Measurements from ENCODE around the gene CHCHD6. TPM values are rescaled to one million over a fixed set of nuclear protein-coding genes. Genes with fewer than 3 reads are reported as not detected.

Gene CHCHD6
- total and polyA plus RNA-seq, 2 donors (not counting 3 experiments of a cell fraction or from before 2014, with no cell fraction given) = 8.4 to 10.1 TPM

DNA sequence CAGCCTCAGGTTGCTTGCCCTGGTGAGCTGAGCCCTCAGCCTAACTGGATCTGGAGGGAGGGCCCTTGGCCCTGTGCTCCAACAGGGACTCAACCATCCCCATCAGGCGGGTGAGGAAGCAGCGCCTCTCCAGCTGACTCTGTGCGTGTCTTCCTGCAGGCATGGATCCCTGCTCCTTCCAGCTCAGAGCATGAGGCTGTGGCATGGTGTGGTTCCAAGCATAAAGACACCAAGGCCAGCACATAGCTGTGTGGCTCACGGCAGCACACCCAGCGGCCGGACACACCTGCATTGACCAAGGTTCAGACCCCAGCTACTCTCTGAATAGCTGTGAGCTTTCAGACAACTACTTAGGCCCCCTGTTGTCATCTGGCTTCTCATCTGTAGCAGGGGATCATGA lies 147.9 kb downstream of the CHCHD6 start:
- Histone ChIP-seq H4K20me1 (replicated peaks; ENCODE audit: control insufficient read depth, extremely low read depth, insufficient read depth, low read length) (peaks cover 5% of the 10 kb centered on the region), H3K4me3 (replicated peaks in 1 of 3; ENCODE audit: insufficient read depth in 1 of 3, low read depth in 1 of 3, low read length in 3 of 3) (no peak overlapping the region), H3K4me1 (ENCODE audit: control insufficient read depth, extremely low read depth, insufficient read depth, low read length) (no peaks in the 10 kb centered on the region), H3K79me2 (ENCODE audit: control insufficient read depth, insufficient read depth, low read length) (no peaks in the 10 kb centered on the region), H2AFZ (ENCODE audit: low read depth, low read length) (no peak overlapping the region), H3K27ac (ENCODE audit: insufficient read depth, low read depth, low read length) (no peak overlapping the region), H3K9me1 (replicated peaks; ENCODE audit: control insufficient read depth, extremely low read depth, insufficient read depth, low read length) (no peaks in the 10 kb centered on the region), H3K4me2 (ENCODE audit: insufficient read depth, low read length) (no peak overlapping the region), H3K9me3 (replicated peaks; ENCODE audit: control insufficient read depth, insufficient read depth, low read length) (no peaks in the 10 kb centered on the region), H3K27me3 (ENCODE audit: control insufficient read depth in 2 of 2, insufficient read depth in 2 of 2, low read length in 2 of 2) (no peaks in the 10 kb centered on the region), H3K9ac (replicated peaks; ENCODE audit: extremely low read depth, insufficient read depth, low read length) (no peak overlapping the region), H3K36me3 (ENCODE audit: control insufficient read depth in 2 of 2, extremely low read depth in 1 of 2, insufficient read depth in 2 of 2, low read length in 2 of 2) (no peaks in the 10 kb centered on the region)
- FAIRE-seq (no peak), DNase-seq (ENCODE audit: low read depth, low spot score) (no peak)
- CTCF ChIA-PET = interaction anchor here (1.3 to 1.8 kb wide), 2 partner anchors 15 to 131 kb away, joined by 3 to 5 read pairs; partner anchors contain the start of gene PLXNA1
- intact Hi-C loops (cut with micrococcal nuclease) (no loop called here), dilution Hi-C loops (cut with MboI; ENCODE audit: extremely low pct_ligation_motif_present, low sequenced_read_pairs) (no loop called here)
- BruUV-seq (replicated peaks) = no TSS peak
- POLR2A ChIA-PET = no interaction called here
- TF ChIP-seq MYC (IDR thresholded peaks at IDR 0.05; ENCODE audit: low read depth, low read length) (no peak), GATA2 (IDR thresholded peaks at IDR 0.05; ENCODE audit: insufficient read depth, insufficient read length, low read depth, low read length) (no peak), POLR2AphosphoS5 (IDR thresholded peaks at IDR 0.05; ENCODE audit: insufficient read depth, low read depth, low read length) (no peak), FOS (IDR thresholded peaks at IDR 0.05; ENCODE audit: borderline replicate concordance, insufficient read depth, low read length) (no peak), EZH2 (IDR thresholded peaks at IDR 0.05; ENCODE audit: borderline replicate concordance, low read depth, low read length, severe bottlenecking) (no peak), POLR2A (IDR thresholded peaks at IDR 0.05; ENCODE audit: low read depth, low read length) (no peak), JUN (IDR thresholded peaks at IDR 0.05; ENCODE audit: borderline replicate concordance, insufficient read depth, insufficient read length, low read depth) (no peak)
- TF ChIP-seq, protein P1, sequence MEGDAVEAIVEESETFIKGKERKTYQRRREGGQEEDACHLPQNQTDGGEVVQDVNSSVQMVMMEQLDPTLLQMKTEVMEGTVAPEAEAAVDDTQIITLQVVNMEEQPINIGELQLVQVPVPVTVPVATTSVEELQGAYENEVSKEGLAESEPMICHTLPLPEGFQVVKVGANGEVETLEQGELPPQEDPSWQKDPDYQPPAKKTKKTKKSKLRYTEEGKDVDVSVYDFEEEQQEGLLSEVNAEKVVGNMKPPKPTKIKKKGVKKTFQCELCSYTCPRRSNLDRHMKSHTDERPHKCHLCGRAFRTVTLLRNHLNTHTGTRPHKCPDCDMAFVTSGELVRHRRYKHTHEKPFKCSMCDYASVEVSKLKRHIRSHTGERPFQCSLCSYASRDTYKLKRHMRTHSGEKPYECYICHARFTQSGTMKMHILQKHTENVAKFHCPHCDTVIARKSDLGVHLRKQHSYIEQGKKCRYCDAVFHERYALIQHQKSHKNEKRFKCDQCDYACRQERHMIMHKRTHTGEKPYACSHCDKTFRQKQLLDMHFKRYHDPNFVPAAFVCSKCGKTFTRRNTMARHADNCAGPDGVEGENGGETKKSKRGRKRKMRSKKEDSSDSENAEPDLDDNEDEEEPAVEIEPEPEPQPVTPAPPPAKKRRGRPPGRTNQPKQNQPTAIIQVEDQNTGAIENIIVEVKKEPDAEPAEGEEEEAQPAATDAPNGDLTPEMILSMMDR (IDR thresholded peaks at IDR 0.05; ENCODE audit: extremely low read depth in 1 of 2, insufficient read depth in 1 of 2, low read depth in 1 of 2, low read length in 2 of 2) = no peak
- TF ChIP-seq, protein P2, sequence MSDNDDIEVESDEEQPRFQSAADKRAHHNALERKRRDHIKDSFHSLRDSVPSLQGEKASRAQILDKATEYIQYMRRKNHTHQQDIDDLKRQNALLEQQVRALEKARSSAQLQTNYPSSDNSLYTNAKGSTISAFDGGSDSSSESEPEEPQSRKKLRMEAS (IDR thresholded peaks at IDR 0.05; ENCODE audit: insufficient read depth, insufficient read length) = no peak

Data from endothelial cell of umbilical vein (primary cell).